Measurements from ENCODE around the gene ZG16B. TPM values are rescaled to one million over a fixed set of nuclear protein-coding genes. Genes with fewer than 3 reads are reported as not detected.

ZG16B gene, protein sequence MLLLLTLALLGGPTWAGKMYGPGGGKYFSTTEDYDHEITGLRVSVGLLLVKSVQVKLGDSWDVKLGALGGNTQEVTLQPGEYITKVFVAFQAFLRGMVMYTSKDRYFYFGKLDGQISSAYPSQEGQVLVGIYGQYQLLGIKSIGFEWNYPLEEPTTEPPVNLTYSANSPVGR
- 0.34 TPM in 1 of 2 replicates, not detected in the other for total RNA-seq (2022)
- percentile 17 among the genes with signal in this experiment for Bru-seq, nascent RNA
- not detected for BruChase-seq, experiment 1, labeled RNA remaining after a 2-hour chase
- BruChase-seq, experiment 2, labeled RNA remaining after a 6-hour chase: not detected
- long read RNA-seq: 0 reads

DNA sequence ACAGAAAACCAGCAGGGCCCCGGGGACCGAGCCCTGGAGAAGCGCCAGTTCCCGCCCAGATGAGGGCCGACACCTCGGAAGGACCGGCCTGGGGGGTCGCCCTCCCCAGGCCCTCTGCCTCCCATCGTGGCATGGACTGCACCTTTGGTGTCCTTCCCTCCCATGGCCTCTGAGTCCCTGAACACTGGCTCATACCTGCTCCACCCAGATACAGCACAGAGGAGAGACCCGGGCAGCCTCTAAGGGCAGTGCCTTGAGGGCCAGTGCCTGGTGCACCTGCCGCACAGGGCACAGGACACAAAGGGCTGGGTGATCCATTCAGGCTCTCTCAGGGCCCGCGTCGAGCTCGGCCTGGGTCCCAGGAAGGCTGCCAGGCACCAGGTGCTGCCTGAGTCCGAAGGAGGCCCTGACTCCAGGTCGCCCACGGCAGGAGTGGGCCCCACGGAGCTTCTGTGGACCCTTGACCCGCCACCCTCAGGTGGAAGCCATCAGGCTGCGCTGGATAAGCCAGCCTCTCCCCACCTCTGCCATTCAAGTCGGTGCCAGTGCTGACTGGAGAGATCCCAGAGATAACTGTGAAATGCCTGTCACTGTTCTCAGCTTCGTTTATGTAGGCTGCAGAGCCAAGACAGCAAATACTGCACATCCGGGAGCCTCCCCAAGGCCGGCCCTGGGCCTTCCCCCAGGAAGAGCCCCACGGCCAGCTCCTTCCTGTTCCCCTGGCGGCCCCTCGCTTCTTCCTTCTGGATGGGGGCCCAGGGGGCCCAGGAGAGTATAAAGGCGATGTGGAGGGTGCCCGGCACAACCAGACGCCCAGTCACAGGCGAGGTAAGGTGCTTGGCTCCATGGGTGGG, at the start of gene ZG16B:
Gene ZG16B (plus strand): TSS at position 803 of the 854 bp plus-strand sequence. CDS start 139 bp downstream, outside the sequence.
- intact Hi-C loops (cut with micrococcal nuclease; ENCODE audit: unreplicated experiment): no loop called here

DNA sequence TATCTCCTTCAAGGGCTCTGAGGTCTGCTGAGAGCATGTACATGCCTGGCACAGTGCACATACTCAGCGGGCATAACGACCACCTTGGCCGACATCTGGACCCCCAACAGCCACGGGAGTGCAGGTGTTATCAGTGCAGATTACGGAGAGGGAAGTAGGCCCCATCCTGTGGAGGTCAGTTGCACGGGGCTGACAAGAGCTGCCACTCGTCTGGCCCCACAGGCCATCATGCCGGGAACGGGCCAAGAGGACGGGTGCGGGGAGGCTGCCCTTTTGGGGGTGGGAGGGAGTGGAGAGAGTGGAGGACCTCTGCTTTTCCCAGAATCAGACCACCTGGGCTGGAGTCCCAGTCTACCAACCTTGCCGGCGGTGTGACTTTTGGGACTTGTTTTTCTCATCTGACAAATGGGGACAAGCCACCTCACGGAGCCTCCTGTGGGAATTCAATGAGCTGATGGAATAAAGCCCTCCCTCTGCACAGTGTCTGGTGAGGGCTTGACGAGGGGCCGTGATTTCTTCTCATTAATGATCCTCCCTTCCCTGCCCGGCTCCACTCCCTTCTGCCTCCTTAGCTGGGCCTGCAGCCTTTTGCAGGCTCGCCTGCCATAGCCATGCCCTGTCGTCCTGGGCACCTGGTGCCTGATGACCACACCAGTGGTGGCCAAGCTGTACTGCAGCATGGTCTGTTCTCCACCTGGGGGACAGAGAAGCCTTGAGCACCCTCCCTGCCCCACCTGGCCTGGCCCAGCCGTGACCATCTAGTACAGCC, 47.3 kb upstream of the ZG16B start:
- TF ChIP-seq, protein P1, sequence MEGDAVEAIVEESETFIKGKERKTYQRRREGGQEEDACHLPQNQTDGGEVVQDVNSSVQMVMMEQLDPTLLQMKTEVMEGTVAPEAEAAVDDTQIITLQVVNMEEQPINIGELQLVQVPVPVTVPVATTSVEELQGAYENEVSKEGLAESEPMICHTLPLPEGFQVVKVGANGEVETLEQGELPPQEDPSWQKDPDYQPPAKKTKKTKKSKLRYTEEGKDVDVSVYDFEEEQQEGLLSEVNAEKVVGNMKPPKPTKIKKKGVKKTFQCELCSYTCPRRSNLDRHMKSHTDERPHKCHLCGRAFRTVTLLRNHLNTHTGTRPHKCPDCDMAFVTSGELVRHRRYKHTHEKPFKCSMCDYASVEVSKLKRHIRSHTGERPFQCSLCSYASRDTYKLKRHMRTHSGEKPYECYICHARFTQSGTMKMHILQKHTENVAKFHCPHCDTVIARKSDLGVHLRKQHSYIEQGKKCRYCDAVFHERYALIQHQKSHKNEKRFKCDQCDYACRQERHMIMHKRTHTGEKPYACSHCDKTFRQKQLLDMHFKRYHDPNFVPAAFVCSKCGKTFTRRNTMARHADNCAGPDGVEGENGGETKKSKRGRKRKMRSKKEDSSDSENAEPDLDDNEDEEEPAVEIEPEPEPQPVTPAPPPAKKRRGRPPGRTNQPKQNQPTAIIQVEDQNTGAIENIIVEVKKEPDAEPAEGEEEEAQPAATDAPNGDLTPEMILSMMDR (IDR thresholded peaks at IDR 0.05; ENCODE audit: insufficient read depth in 1 of 2, low read depth in 1 of 2, low read length in 1 of 2, severe bottlenecking in 1 of 2, unreplicated experiment in 1 of 2): peak in 1 of 2 experiments; percentile 28
- H3K27me3 ChIP-seq (replicated peaks; ENCODE audit: control insufficient read depth, insufficient read depth, low read length): no peaks in the 10 kb centered on the region
- peaks cover 7% of the 10 kb centered on the region for H3K4me1 ChIP-seq
- ChIA-PET POLR2A (no interaction called here), CTCF (interaction anchor here (0.6 kb wide), 1 partner anchor 376 kb away, joined by 6 read pairs; no protein-coding TSS in a partner anchor)
- H3K4me3 Mint-ChIP-seq (ENCODE audit: unreplicated experiment): no peak overlapping the region
- peak overlapping the region; percentile 59 for H3K27ac Mint-ChIP-seq (ENCODE audit: unreplicated experiment)
- no TSS peak for BruUV-seq (replicated peaks)
- H3K36me3 ChIP-seq (ENCODE audit: control insufficient read depth, insufficient read depth, low read length): no peaks in the 10 kb centered on the region
- peaks cover 6% of the 10 kb centered on the region for H3K4me1 Mint-ChIP-seq (ENCODE audit: low read depth, unreplicated experiment)
- H3K9me3 Mint-ChIP-seq (ENCODE audit: unreplicated experiment): no peaks in the 10 kb centered on the region
- no peaks in the 10 kb centered on the region for H3K27me3 Mint-ChIP-seq (ENCODE audit: insufficient read depth, unreplicated experiment)
- H3K4me3 ChIP-seq (ENCODE audit: low read depth, low read length): no peak overlapping the region
- intact Hi-C loops (cut with micrococcal nuclease; ENCODE audit: unreplicated experiment): loop anchor here (1.0 to 2.0 kb wide), 2 partner anchors 40 to 86 kb away; no protein-coding TSS in a partner anchor
- H3K36me3 Mint-ChIP-seq (ENCODE audit: insufficient read depth, unreplicated experiment): peaks cover 6% of the 10 kb centered on the region
- peak in 1 of 2 experiments; percentile 45 for DNase-seq
- no peaks in the 10 kb centered on the region for H3K9me3 ChIP-seq

More for the DNA sequence above, at the start of gene ZG16B:
- Mint-ChIP-seq H3K27me3 (ENCODE audit: insufficient read depth, unreplicated experiment) (no peaks in the 10 kb centered on the region), H3K4me1 (ENCODE audit: low read depth, unreplicated experiment) (no peaks in the 10 kb centered on the region), H3K27ac (ENCODE audit: unreplicated experiment) (no peak within 1 kb of the TSS), H3K4me3 (ENCODE audit: unreplicated experiment) (no peak within 1 kb of the TSS), H3K36me3 (ENCODE audit: insufficient read depth, unreplicated experiment) (no peaks in the 10 kb centered on the region), H3K9me3 (ENCODE audit: unreplicated experiment) (no peaks in the 10 kb centered on the region)
- H3K36me3 ChIP-seq (ENCODE audit: control insufficient read depth, insufficient read depth, low read length): no peaks in the 10 kb centered on the region
- no TSS peak for BruUV-seq (replicated peaks)
- ChIA-PET CTCF (interaction anchor here (0.7 to 1.1 kb wide), 2 partner anchors 13 to 45 kb away, joined by 3 read pairs; partner anchors contain the start of gene PRSS21), POLR2A (no interaction called here)
- no peaks in the 10 kb centered on the region for H3K4me1 ChIP-seq
- TF ChIP-seq, protein P1 (IDR thresholded peaks at IDR 0.05; ENCODE audit: insufficient read depth in 1 of 2, low read depth in 1 of 2, low read length in 1 of 2, severe bottlenecking in 1 of 2, unreplicated experiment in 1 of 2): no peak
- DNase-seq: no peak
- no peak within 1 kb of the TSS for H3K4me3 ChIP-seq (ENCODE audit: low read depth, low read length)
- H3K27me3 ChIP-seq (replicated peaks; ENCODE audit: control insufficient read depth, insufficient read depth, low read length): no peaks in the 10 kb centered on the region
- no peaks in the 10 kb centered on the region for H3K9me3 ChIP-seq
